Mesenteric fat pad (tissue), 1 donor: Measurements from ENCODE around the gene PBX3. TPM values are rescaled to one million over a fixed set of nuclear protein-coding genes. Genes with fewer than 3 reads are reported as not detected.
"Not testable (repeated sequence)": the region's sequence is repeated elsewhere in the genome, so short reads cannot be mapped to it uniquely, and the experiment has no call there.

Experiments used
- DNase-seq: peaks from one replicate; pipeline ENCODE4 v3.0.0-alpha.2; 2020; ENCODE audit warnings: low spot score
- total RNA-seq: library from RNA; stranded (reverse); fragmentation: NEBNext Ultra II Directional; extraction: Animal tissue kit (Norgen Biotek cat#: 25700); gene quantifications from one replicate; pipeline ENCODE4 v1.2.1, GENCODE V29; 2021
- donor health status: DM: yes; HTN: yes; CAD: no.

Gene PBX3
- total RNA-seq, 1 donor from 2014 or later = 28.8 TPM

DNA sequence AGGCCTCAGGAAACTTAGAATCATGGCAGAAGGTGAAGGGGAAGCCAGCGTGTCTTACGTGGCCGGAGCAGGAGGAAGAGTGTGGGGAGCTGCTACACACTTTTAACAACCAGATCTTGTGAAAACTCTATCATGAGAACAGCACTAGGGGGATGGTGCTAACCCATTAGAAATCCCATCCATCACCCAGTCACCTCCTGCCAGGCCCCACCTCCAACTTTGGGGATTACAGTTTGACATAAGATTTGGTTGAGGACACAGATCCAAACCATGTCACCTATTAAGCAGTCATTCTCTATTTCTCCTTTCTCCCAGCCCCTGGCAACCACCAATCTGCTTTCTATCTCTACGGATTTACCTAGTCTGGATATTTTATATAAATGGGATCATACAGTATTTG is 26.9 kb downstream of the PBX3 start:
- no peak for DNase-seq

DNA sequence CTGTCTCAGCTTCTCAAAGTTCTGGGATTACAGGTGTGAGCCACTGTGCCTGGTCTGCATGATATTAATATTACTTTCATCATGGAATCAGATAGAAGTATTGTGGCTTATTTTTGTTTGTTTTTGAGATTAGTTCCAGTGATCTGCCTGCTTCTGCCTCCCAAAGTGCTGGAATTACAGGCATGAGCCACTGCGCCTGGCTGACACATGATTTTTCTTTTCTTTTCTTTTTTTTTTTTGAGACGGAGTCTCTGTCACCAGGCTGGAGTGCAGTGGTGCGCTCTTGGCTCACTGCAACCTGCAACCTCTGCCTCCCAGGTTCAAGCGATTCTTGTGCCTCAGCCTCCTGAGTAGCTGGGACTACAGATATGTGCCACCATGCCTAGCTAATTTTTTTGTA is 29.6 kb downstream of the PBX3 start:
- DNase-seq = not testable (repeated sequence)

DNA sequence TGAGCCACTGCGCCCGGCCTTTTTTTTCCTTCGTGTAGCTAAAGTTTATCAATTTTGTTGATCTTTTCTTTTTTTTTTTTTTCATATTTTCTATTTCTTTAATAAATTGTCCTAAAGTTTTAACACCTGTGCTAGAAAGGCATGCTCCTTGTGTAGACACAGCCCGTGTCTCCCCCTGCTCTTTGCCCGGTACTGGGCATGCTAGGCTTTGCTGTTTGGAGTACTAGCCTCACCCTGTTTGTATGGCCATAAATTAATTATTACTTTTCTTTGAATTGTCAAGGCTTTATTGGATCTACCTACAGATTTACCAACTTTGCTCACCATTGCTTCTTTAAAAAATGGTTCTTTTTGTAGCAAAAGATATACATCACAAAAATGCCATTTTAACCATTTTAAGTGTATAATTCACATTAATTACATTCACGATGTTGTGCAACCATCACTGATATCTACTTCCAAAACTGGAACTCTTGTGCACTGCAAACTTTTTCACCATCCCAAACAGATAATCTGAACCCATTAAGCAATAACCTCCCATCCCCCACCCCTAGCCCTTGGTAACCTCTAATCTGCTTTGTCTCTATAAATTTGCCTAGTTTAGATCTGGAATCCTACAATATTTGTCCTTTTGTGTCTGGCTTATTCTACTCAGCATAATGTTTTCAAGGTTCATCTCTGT is 31.5 kb downstream of the PBX3 start:
- not testable (repeated sequence) for DNase-seq

DNA sequence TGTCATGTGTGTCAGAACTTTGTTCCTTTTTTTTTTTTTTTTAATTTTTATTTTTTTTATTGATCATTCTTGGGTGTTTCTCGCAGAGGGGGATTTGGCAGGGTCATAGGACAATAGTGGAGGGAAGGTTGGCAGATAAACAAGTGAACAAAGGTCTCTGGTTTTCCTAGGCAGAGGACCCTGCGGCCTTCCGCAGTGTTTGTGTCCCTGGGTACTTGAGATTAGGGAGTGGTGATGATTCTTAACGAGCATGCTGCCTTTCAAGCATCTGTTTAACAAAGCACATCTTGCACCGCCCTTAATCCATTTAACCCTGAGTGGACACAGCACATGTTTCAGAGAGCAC is 32.0 kb downstream of the PBX3 start:
- not testable (repeated sequence) for DNase-seq

DNA sequence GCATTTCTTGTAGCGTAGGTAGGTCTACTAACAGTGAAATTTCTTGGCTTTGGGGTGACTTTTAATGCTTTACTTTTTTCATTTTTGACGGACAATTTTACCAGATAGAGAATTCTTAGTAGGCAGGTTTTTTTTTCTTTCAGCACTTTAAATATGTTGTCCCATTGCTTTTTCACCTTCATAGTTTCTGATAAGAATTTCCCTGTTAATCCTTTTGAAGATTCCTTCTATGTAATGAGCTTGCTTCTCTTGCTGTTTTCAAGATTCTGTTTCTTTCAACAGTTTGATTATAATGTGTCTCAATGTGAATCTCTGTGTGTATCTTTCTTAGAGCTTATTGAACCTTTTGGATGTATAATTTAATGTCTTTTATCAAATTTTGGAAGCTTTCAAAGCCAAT is 35.5 kb downstream of the PBX3 start:
- no peak for DNase-seq

DNA sequence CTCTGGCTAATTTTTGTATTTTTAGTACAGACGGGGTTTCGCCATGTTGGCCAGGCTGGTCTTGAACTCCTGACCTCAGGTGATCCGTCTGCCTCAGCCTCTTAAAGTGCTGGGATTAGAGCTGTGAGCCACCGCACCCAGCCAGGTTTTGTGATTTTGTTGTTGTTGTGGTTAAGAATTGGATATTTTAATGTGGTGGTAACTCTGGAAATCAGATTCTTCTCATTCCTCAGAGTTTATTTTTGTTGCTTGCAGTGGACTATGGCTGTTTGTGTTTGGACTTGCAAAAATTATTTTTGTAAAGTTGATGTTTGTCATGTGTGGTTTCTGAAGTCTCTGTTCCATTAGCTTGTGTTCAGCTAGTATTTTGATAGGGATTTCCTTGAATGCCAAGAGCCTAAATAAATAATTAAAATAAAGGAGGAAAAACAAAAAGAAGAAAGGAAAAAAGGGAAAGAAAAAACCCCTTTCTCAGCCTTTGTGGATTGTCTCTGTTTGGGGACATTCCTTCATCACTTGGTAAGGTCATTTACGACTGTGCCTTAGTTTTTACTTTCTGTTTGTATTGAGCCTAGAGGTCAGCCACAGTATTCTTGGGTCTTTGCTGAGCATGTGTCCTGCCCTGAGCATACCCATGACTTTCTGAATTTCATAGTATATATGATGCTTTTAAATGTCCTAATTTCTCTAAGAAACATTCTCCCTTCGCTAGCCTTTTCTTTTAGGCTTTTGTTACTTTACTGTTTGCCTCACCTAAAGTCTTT is 37.3 kb downstream of the PBX3 start:
- DNase-seq = no peak

DNA sequence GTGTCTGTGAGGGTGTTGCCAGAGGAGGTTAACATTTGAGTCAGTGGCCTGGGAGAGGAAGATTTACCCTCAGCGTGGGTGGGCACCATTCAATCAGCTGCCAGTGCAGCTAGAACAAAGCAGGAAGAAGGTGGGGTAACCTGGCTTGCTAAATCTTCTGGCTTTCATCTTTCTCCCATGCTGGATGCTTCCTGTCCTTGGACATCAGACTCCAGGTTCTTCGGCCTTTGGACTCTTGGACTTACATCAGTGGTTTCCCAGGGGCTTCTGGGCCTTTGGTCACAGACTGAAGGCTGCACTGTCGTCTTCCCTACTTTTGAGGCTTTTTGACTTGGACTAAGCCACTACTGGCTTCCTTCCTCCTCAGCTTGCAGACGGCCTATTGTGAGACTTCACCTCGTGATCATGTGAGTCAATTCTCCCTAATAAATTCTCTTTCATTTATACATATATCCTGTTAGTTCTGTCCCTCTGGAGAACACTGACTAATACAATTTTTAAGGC is 38.1 kb downstream of the PBX3 start:
- DNase-seq = no peak

DNA sequence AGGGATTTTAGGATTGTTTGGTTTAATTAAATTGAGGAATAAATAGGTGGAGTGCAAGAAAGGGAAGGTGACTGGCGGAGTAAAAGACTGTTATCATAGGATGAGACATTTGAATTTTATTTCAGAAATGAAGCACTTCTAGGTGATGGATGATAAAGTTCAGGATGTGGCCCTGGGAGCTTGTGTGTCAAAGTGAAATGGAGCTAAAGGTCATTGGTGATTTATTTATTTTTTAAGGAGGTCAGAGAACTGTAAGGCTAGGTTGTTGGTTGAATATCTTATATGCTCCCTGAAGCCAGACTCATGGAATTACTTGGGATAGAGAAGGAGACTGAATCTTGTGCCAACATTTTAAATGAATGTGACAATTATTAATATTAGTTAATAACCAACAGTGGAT is 40.5 kb downstream of the PBX3 start:
- DNase-seq = no peak

DNA sequence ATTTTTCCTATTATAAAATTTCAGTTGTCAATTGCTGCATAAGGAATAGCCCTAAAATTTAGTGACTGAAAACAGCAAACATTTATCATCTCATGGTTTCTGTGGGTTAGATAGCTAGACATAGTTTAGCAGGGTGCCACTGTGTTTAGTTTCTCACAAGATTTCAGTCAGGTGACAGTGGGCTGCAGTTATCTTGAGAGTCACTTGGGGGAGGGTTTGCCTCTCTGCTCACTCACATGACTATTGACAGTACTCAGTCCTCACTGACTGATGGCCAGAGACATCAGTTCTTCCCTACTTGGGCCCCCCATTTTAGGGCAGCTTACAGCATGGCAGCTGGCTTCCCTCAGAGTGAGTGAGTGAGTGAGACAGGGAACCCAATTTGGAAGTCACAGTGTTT is 42.0 kb downstream of the PBX3 start:
- DNase-seq = no peak

DNA sequence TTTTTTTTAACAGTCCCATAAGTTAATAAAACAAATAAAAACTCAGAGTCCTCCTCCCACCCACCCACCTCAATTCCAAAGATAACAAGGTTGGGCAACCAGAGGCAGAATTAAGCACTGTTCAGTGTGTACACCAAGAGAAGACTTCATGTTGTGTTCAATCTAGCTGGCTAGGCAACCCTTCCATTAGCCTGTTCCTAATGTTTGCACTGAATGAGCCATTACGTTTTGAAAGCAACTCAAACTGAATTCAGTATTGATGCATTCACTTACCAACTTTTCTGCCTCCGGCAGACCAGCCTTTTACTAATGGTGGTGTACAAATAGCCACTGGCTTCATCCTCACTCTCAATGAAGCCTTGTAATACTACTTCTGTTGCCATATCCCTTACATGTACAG is 47.5 kb downstream of the PBX3 start:
- DNase-seq = no peak

DNA sequence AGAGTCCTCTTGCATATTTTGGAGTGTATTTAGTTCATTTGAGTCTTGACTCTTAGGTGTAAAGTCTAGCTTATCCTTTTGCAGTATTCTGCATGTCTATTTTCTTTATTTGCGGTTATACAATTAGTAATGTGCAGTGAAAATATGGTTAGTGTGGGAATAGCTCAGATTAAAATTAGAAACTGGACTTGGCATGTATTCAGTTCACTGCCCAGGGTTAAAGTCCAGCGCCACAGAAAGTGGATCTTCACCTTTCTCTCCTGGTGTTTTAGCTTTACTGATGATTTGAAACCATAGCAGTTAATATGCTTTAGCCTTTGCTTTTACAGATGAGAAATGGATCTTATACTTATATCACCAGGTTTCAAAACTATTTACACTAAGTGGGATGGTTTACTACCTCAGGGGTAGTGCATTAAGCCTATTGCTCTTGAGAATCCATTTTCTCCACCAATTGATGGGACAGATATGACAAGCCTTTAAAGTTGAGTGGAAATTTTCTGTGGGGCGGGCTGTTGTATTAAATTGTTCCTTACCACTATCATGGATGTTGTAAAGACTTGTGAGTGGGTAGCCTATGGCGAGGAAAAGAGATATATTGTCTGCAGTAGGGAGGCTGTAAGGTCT is 48.9 kb downstream of the PBX3 start:
- no peak for DNase-seq

DNA sequence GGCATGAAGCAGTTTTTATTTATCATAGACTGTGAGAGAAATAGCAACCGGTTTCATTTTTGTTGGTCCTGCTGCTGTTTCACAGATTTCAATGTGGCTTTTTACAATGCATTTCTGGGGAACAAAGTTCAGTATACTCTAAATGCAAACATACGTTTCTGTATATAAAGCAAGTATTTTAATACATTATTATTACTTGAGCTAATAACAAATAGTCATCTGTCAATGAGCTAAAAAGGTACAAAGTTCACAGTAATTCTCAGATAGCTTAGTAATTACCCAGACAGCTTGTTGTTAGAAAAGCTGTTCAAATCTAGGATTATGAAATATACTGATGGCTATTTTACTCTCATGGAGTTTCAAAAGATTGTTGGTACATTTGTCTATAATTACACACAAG is 50.8 kb downstream of the PBX3 start:
- no peak for DNase-seq

DNA sequence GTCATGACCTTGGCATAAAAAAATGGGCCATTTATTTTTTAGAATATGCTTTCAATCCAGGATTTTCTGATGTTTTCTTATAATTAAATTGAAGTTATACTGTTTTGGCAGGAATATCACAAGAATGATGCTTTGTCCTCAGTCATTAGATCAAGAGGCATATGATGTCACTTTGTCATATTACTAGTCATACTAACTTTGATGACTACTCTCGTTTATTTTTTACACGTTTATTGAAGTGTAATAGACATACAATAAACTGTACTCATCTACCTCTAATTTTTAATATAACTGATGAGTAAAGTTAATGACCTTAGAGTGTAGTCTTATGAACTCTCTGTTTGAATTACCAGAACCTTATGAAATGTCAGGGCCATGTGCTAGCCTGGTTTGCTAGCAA is 56.4 kb downstream of the PBX3 start:
- DNase-seq = no peak

DNA sequence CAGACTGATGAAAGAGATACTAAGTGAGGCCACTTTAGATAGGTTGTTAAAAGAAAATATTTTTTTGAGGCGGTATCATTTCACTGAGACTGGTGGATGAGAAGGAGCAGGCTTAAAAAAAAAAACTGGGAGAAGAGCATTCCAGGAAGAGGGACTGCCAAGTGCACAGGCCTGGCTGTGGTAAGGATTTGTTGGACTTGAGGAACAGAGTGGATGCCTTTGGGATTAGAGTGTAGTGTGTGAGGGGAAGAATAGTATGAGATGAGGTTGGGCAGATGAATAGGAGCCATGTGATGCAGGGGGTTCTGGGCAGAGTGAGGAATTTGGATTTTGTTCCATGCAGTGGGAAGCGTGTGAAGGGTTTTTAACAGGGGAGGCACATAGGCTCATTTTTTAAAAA is 57.9 kb downstream of the PBX3 start:
- no peak for DNase-seq

DNA sequence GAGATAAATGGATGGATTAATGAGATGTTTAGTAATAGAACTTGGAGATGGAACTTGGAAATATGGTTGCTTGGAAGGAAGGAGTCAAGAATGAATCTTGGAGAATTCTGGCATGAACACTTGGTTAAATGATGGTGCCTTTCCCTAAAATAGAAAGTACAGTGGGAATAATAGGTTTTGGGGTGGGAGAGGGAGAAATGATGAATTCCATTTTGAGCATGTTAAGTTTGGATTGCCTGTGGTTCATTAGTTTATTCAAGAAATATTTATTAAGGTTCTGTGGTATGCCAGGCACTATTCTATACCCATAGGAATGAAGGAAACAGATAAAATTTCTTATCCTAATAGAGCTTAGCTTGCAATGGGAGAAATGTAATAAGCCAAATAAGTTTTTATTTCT is 58.4 kb downstream of the PBX3 start:
- no peak for DNase-seq

DNA sequence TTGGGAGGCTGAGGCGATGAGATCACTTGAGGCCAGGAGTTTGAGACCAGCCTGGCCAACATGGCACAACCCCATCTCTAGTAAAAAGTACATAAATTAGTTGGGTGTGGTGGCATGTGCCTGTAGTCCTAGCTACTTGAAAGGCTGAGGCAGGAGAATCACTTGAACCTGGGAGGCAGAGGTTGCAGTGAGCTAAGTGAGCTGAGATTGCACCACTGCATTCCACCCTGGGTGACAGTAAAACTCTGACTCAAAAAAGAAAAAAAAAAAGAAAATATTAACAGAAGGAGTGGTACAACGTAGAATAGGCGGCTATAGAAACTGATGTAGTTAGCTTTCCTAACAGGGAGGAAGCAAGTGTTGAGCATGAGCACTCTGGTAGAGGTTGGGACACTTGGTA is 59.9 kb downstream of the PBX3 start:
- no peak for DNase-seq

DNA sequence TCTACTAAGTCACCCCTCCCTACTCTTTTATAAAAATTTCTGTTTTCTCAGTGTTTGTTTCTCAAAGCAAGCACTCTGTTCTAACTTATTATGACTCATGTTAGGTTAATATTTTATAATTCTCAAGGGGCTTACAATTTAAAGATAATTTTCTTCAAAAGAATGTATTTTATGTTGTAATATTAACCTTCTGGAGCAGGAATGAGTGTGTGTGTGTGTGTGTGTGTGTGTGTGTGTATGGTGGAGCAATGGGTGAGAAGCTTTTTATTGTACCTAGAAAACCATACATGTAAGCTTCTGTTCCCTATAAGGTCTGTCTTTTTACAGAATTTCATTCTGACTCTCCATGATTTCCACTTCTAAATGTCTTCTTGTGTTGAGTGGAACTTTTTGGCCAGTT is 63.0 kb downstream of the PBX3 start:
- no peak for DNase-seq

DNA sequence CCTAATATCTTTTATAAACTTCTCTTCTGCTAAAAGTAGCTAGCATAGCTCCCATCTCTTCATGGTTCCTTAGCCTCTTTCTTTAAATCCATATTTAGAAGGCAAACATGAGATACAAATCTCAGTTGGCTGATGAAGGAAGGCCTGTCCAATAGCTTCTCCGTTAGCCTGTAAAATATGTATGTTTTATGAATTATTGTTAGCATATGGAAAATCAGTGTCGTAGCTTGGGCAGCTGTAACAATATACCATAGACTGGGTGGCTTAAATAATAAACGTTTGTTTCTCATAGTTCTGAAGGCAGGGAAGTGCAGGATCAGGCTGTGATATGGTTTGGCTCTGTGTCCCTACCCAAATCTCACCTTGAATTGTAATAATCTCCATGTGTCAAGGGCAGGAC is 63.8 kb downstream of the PBX3 start:
- DNase-seq = no peak

DNA sequence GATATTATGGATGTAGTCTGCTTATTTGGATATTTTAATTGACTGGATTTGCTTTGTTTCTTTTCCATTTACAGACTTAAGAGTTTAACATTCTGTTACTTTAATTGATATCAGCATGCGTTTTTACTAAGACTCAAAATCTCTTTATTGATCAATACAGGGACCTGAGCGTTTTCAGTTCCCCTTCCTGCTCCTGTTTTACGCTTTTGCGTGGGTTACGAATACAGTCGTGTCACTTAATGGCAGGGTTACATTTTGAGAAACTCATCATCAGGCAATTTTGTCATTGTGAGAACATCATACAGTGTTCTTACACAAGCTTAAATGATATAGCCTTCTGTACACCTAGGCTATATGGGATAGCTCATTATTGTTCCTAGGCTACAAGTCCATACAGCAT is 65.2 kb downstream of the PBX3 start:
- no peak for DNase-seq

DNA sequence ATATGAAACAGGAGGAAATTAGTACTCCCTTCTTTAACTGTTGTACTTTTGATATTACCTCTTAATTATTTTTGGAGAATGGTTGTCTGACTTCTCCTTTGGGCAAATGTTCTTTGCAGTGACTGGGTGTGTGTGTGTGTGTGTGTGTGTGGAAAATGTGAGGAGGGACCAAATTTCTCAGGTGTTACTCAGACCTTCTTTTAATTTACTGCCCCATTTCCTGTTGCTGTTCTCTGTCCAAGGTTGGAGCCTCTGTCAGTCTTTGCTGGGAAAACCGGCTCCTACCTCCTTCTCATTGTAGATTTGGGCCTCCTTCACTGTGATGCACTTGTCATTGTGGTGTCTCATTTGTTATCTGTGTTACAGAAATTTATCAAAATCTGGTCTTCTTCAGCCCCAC is 68.4 kb downstream of the PBX3 start:
- no peak for DNase-seq

DNA sequence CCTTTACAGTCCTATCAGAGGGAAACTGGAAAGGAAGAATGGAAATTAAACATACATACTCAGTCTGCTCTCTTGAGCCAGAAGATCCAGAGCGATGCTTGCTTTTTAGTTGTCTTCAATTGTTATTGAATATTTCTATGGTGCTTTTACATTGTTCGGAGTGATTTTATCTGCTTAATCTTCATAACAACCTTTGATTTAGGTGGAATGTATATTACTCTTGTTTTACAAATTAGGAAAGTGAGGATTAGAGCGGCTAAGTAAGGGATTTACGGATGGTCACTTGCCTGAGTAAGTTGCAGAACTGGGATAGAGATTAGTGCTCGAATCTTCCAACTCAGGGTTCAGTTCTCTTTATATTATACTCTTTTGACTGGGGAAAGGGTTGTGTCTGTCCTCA is 69.1 kb downstream of the PBX3 start:
- no peak for DNase-seq

DNA sequence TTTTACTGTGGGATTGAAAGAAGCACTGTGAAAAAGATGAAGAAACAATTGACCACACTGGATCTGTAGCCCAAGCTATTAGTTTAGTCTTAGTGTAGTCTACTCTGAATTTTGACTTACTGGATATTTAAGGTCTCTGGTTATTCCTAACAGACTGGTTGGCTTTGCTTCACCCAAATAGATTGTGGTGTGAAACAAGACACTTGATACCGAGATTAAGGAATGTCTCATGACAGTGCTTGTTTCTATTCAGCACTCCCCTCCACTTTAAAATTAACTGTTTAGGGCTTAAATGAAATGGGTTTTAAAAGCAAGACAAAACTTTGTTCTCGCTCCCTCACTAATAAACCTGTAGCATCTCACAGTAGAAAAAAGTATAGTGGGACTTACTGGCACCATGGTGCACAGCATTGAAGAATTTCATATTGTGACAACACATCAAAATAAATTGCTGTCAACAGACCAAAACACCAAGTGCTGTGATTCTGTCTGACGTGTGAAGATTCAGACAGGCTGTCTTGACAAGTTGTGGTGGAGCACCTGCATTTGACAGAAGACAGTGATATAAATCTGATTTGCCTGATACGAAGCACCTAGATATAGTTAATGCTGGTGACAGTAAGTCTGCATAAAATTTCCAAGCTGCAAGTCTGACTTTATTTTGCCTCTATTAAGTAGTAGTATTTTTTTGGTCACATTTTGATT is 73.1 kb downstream of the PBX3 start:
- no peak for DNase-seq
